Body of pancreas (tissue), 4 donors: Measurements from ENCODE around the gene MAST3. TPM values are rescaled to one million over a fixed set of nuclear protein-coding genes. Genes with fewer than 3 reads are reported as not detected.

Experiments
- ATAC-seq: fragments of 150-250 bp; one replicate; pipeline ENCODE4 v1.9.1; 2016
- DNase-seq, 4 donors: peaks; one replicate each; pipeline ENCODE4 v3.0.0-alpha.2; 2019
- H3K27ac ChIP-seq, 4 donors: fragments of 200-600 bp; sonication (generic); 1 replicate in 3 of 4; 2 replicates in 1 of 4; pipeline versions ENCODE4 v1.5.1 to v1.6.1; 2016 to 2019; ENCODE audit warnings: mild to moderate bottlenecking in 1 of 4, mixed read lengths in 1 of 4, moderate library complexity in 1 of 4
- H3K27me3 ChIP-seq, 2 donors: fragments of 200-600 bp; sonication (generic); one replicate each; pipeline ENCODE4 v1.6.0; 2016; ENCODE audit warnings: mild to moderate bottlenecking in 1 of 2
- H3K36me3 ChIP-seq, 2 donors: fragments of 200-600 bp; sonication (generic); replicated peaks in 1 of 2; 2 replicates each; pipeline ENCODE4 v1.5.1; 2016; ENCODE audit warnings: low read depth in 2 of 2; ENCODE audit not compliant: insufficient read depth in 1 of 2
- H3K4me1 ChIP-seq: fragments of 200-600 bp; sonication (generic); one replicate; pipeline ENCODE4 v1.6.0; 2016
- H3K4me3 ChIP-seq, 2 donors: fragments of 200-600 bp; sonication (generic); 1 replicate in 1 of 2; 2 replicates in 1 of 2; pipeline ENCODE4 v1.5.1; 2016 to 2019
- H3K9me3 ChIP-seq, 3 donors: fragments of 200-600 bp; sonication (generic); 1 replicate in 2 of 3; 2 replicates in 1 of 3; pipeline ENCODE4 v1.5.1; 2016
- CTCF ChIP-seq, 7 experiments: fragments of 450-650 bp in 4 of 7; fragments of 200-600 bp in 3 of 7; sonication (generic) in 3 of 7; IDR thresholded peaks; one replicate each; pipeline ENCODE4 v1.5.1; 2016 to 2019; ENCODE audit warnings: antibody characterized with exemption in 7 of 7
- POLR2A ChIP-seq, 3 donors: fragments of 450-650 bp; IDR thresholded peaks; one replicate each; pipeline ENCODE4 v1.6.1; 2016; ENCODE audit warnings: antibody characterized with exemption in 3 of 3, mild to moderate bottlenecking in 2 of 3
- WGBS, 2 donors: methylation state at CpG; one replicate each; pipeline ENCODE4 v1.1.5; 2017; 5-methylcytosine and 5-hydroxymethylcytosine counted together
- intact Hi-C: fragments of 100-400 bp; cut with DNase I; formaldehyde crosslinking; loops from one replicate; pipeline ENCODE4 v1.15.1; 2023
- total RNA-seq, 2 donors: library from RNA; depleted of rRNA; stranded (reverse); fragments of >200 nt; gene quantifications; one replicate each; pipeline ENCODE4 v1.1.0, GENCODE V29; 2016

The MAST3 gene
- total RNA-seq, 2 donors from 2014 or later: 17.6 to 35.3 TPM

DNA sequence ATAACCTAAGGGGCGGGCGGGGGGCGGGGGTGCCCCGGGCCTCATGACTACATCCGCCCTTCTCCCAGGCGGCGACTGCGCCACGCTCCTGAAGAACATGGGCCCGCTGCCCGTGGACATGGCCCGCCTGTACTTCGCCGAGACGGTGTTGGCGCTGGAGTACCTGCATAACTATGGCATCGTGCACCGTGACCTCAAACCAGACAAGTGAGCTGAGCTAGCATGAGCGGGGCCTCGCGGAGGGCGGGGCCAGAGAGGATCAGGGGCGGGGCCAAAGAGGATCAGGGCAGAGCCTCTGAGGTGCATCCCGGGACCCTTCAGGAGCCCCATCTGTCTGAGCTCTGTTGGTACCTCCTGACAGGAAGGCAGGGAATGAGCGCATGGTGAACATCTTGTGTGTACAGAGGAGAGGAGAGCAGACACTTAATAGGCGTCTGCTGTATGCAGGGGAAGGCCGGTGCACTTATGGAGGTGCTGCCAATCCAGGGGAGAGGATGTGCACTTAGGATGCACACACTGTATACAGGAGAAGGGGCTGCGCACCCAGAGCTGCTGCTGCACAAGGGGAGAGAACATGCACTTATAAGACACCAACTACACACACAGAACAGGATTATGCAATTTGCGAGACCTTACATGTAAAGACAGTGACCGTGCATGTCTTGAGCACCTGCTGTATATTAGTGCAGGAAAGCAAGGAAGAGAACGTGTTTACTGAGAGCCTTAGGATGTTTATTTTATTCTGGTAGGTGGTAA is 34.4 kb downstream of the MAST3 start:
- H3K27me3 ChIP-seq: no peaks in the 10 kb centered on the region
- intact Hi-C loops: no loop called here
- no peak for ATAC-seq
- WGBS, 2 donors: 85 to 96% methylated on average over 15 to 31 of the region's 31 CpGs
- DNase-seq: no peak
- H3K36me3 ChIP-seq: peaks cover 0 to 42% of the 10 kb centered on the region in 2 donors
- TF ChIP-seq CTCF (IDR thresholded peaks at IDR 0.05): no peak
- TF ChIP-seq POLR2A (IDR thresholded peaks at IDR 0.05): no peak
- H3K4me1 ChIP-seq: peaks cover 15% of the 10 kb centered on the region
- no peak overlapping the region for H3K27ac ChIP-seq
- no peak overlapping the region for H3K4me3 ChIP-seq
- no peaks in the 10 kb centered on the region for H3K9me3 ChIP-seq

GRCh38 chr19:18135712-18136584 is 38.4 kb downstream of the MAST3 start:
- DNase-seq (peak; percentile 63 to 87 (median 80)), ATAC-seq (peak; percentile 84)
- H3K36me3 ChIP-seq: peaks cover 0 to 39% of the 10 kb centered on the region in 2 donors
- 64 to 66% methylated on average over 15 to 16 of the region's 18 CpGs for WGBS, 2 donors
- H3K27me3 ChIP-seq: no peaks in the 10 kb centered on the region
- H3K4me3 ChIP-seq: no peak overlapping the region
- intact Hi-C loops: no loop called here
- H3K9me3 ChIP-seq: no peaks in the 10 kb centered on the region
- H3K4me1 ChIP-seq: peaks cover 15% of the 10 kb centered on the region
- H3K27ac ChIP-seq: peak overlapping the region in 3 of 4 donors; percentile 36 to 56 (median 39)
- TF ChIP-seq CTCF (IDR thresholded peaks at IDR 0.05) (no peak), POLR2A (IDR thresholded peaks at IDR 0.05) (no peak)

DNA sequence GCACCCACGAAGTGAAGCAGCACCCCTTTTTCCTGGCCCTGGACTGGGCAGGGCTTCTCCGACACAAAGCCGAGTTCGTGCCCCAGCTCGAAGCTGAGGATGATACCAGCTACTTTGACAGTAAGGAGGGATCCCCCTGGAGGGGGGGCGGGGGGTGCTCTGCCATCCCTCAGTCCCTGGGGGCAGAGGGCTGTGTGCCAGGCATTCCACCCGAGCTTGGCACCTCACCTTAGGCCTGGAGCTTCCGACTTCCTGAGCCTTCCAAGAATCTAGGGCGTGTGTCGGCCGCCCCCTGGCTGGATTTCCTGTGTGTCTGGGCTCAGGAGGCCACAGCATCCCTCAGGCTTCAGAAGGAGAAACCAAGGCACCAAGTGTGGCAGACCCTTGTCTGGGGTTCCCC is 39.7 kb downstream of the MAST3 start:
- DNase-seq (no peak), ATAC-seq (no peak)
- H3K36me3 ChIP-seq: peaks cover 0 to 36% of the 10 kb centered on the region in 2 donors
- H3K4me3 ChIP-seq: no peak overlapping the region
- H3K27ac ChIP-seq: no peak overlapping the region
- intact Hi-C loops: no loop called here
- peaks cover 15% of the 10 kb centered on the region for H3K4me1 ChIP-seq
- H3K9me3 ChIP-seq: no peaks in the 10 kb centered on the region
- 75 to 87% methylated on average over 3 to 8 of the region's 11 CpGs for WGBS, 2 donors
- H3K27me3 ChIP-seq: no peaks in the 10 kb centered on the region
- TF ChIP-seq CTCF (IDR thresholded peaks at IDR 0.05) (no peak), POLR2A (IDR thresholded peaks at IDR 0.05) (no peak)

GRCh38 chr19:18137657-18138339 is 40.2 kb downstream of the MAST3 start:
- Histone ChIP-seq H3K9me3 (no peaks in the 10 kb centered on the region), H3K4me1 (peaks cover 15% of the 10 kb centered on the region), H3K36me3 (peaks cover 0 to 31% of the 10 kb centered on the region in 2 donors), H3K4me3 (no peak overlapping the region), H3K27ac (no peak overlapping the region), H3K27me3 (no peaks in the 10 kb centered on the region)
- TF ChIP-seq POLR2A (IDR thresholded peaks at IDR 0.05): no peak
- ATAC-seq (no peak), DNase-seq (no peak)
- intact Hi-C loops: no loop called here
- WGBS, 2 donors: 94 to 98% methylated on average over 6 to 7 of the region's 9 CpGs

GRCh38 chr19:18140473-18140872 is 42.9 kb downstream of the MAST3 start:
- DNase-seq (no peak), ATAC-seq (no peak)
- TF ChIP-seq POLR2A (IDR thresholded peaks at IDR 0.05) (no peak), CTCF (IDR thresholded peaks at IDR 0.05) (no peak)
- H3K27ac ChIP-seq: no peak overlapping the region
- H3K4me1 ChIP-seq: peaks cover 12% of the 10 kb centered on the region
- H3K36me3 ChIP-seq: peaks cover 14 to 40% of the 10 kb centered on the region in 2 donors
- WGBS, 2 donors: 89 to 94% methylated on average over 1 of the region's 1 CpG
- no peaks in the 10 kb centered on the region for H3K27me3 ChIP-seq
- H3K4me3 ChIP-seq: no peak overlapping the region
- H3K9me3 ChIP-seq: no peaks in the 10 kb centered on the region
- intact Hi-C loops: no loop called here
